Stomach smooth muscle (tissue), 2 donors: ENCODE data around the gene ATF6.

Experiments used
- H3K27ac ChIP-seq: one replicate; pipeline ENCODE4 v1.7.0; 2013; ENCODE audit warnings: mild to moderate bottlenecking, low read length, inconsistent platforms
- H3K27me3 ChIP-seq, 2 donors: one replicate each; pipeline ENCODE4 v1.7.0; 2013; ENCODE audit warnings: low read length in 2 of 2; ENCODE audit not compliant: insufficient read depth in 2 of 2, control insufficient read depth in 1 of 2
- H3K36me3 ChIP-seq, 2 donors: one replicate each; pipeline ENCODE4 v1.7.0; 2013; ENCODE audit warnings: low read length in 2 of 2; ENCODE audit not compliant: control insufficient read depth in 2 of 2, insufficient read depth in 2 of 2
- H3K4me1 ChIP-seq: one replicate; pipeline ENCODE4 v1.7.0; 2013; ENCODE audit warnings: low read length; ENCODE audit not compliant: control insufficient read depth, insufficient read depth
- H3K4me3 ChIP-seq, 2 donors: one replicate each; pipeline ENCODE4 v1.7.0; 2013; ENCODE audit warnings: low read length in 2 of 2
- H3K9ac ChIP-seq, 2 donors: one replicate each; pipeline ENCODE4 v1.7.0; 2013; ENCODE audit warnings: low read length in 2 of 2, mild to moderate bottlenecking in 1 of 2
- H3K9me3 ChIP-seq, 2 donors: one replicate each; pipeline ENCODE4 v1.7.0; 2013; ENCODE audit warnings: low read length in 2 of 2; ENCODE audit not compliant: control insufficient read depth in 2 of 2
- donor health status: healthy.
- donor health status: Pancreatic carcinoma.

The ATF6 gene

GRCh38 chr1:161997152-161997551 lies 231.0 kb downstream of the ATF6 start:
- peaks cover 4% of the 10 kb centered on the region for H3K4me1 ChIP-seq
- no peak overlapping the region for H3K27ac ChIP-seq
- H3K4me3 ChIP-seq: no peak overlapping the region
- no peaks in the 10 kb centered on the region for H3K9me3 ChIP-seq
- H3K9ac ChIP-seq: no peak overlapping the region
- H3K27me3 ChIP-seq: no peaks in the 10 kb centered on the region
- no peaks in the 10 kb centered on the region for H3K36me3 ChIP-seq

GRCh38 chr1:161998811-161999210 lies 232.7 kb downstream of the ATF6 start:
- Histone ChIP-seq H3K36me3 (no peaks in the 10 kb centered on the region), H3K27me3 (no peaks in the 10 kb centered on the region), H3K9ac (no peak overlapping the region), H3K9me3 (no peaks in the 10 kb centered on the region), H3K4me1 (peaks cover 4% of the 10 kb centered on the region), H3K27ac (no peak overlapping the region), H3K4me3 (no peak overlapping the region)

GRCh38 chr1:161999301-162000052 lies 233.4 kb downstream of the ATF6 start:
- Histone ChIP-seq H3K27ac (no peak overlapping the region), H3K27me3 (no peaks in the 10 kb centered on the region), H3K36me3 (no peaks in the 10 kb centered on the region), H3K9ac (no peak overlapping the region), H3K4me1 (peaks cover 5% of the 10 kb centered on the region), H3K4me3 (no peak overlapping the region), H3K9me3 (no peaks in the 10 kb centered on the region)

GRCh38 chr1:162000053-162000420 lies 233.9 kb downstream of the ATF6 start:
- Histone ChIP-seq H3K27ac (no peak overlapping the region), H3K4me1 (peaks cover 5% of the 10 kb centered on the region), H3K9ac (no peak overlapping the region), H3K4me3 (no peak overlapping the region), H3K36me3 (no peaks in the 10 kb centered on the region), H3K9me3 (no peaks in the 10 kb centered on the region), H3K27me3 (no peaks in the 10 kb centered on the region)

GRCh38 chr1:162003061-162003829 lies 237.1 kb downstream of the ATF6 start:
- peak overlapping the region in 1 of 2 donors; percentile 22 for H3K4me3 ChIP-seq
- H3K27me3 ChIP-seq: no peaks in the 10 kb centered on the region
- H3K4me1 ChIP-seq: peaks cover 3% of the 10 kb centered on the region
- H3K9ac ChIP-seq: peak overlapping the region in 1 of 2 donors; percentile 30
- no peaks in the 10 kb centered on the region for H3K9me3 ChIP-seq
- no peak overlapping the region for H3K27ac ChIP-seq
- no peaks in the 10 kb centered on the region for H3K36me3 ChIP-seq

GRCh38 chr1:162003830-162004215 lies 237.7 kb downstream of the ATF6 start:
- H3K27me3 ChIP-seq: no peaks in the 10 kb centered on the region
- H3K4me1 ChIP-seq: peaks cover 3% of the 10 kb centered on the region
- H3K27ac ChIP-seq: no peak overlapping the region
- no peak overlapping the region for H3K9ac ChIP-seq
- no peak overlapping the region for H3K4me3 ChIP-seq
- no peaks in the 10 kb centered on the region for H3K9me3 ChIP-seq
- H3K36me3 ChIP-seq: no peaks in the 10 kb centered on the region

GRCh38 chr1:162004441-162004950 lies 238.4 kb downstream of the ATF6 start:
- H3K9me3 ChIP-seq: no peaks in the 10 kb centered on the region
- H3K4me3 ChIP-seq: no peak overlapping the region
- no peak overlapping the region for H3K27ac ChIP-seq
- no peaks in the 10 kb centered on the region for H3K27me3 ChIP-seq
- H3K36me3 ChIP-seq: no peaks in the 10 kb centered on the region
- H3K4me1 ChIP-seq: peaks cover 3% of the 10 kb centered on the region
- H3K9ac ChIP-seq: no peak overlapping the region

- Histone ChIP-seq H3K4me1 (peaks cover 3% of the 10 kb centered on the region), H3K27me3 (no peaks in the 10 kb centered on the region), H3K4me3 (no peak overlapping the region), H3K9ac (no peak overlapping the region), H3K9me3 (no peaks in the 10 kb centered on the region), H3K27ac (no peak overlapping the region), H3K36me3 (no peaks in the 10 kb centered on the region)
Measured at GRCh38 chr1:162006081-162006480, 240.0 kb downstream of the ATF6 start.

- peaks cover 3% of the 10 kb centered on the region for H3K4me1 ChIP-seq
- H3K36me3 ChIP-seq: no peaks in the 10 kb centered on the region
- H3K27ac ChIP-seq: no peak overlapping the region
- no peaks in the 10 kb centered on the region for H3K27me3 ChIP-seq
- no peak overlapping the region for H3K9ac ChIP-seq
- H3K9me3 ChIP-seq: no peaks in the 10 kb centered on the region
- H3K4me3 ChIP-seq: no peak overlapping the region
Measured at GRCh38 chr1:162007466-162007865, 241.3 kb downstream of the ATF6 start.

GRCh38 chr1:162008799-162009198 lies 242.7 kb downstream of the ATF6 start:
- no peaks in the 10 kb centered on the region for H3K36me3 ChIP-seq
- no peak overlapping the region for H3K9ac ChIP-seq
- H3K4me1 ChIP-seq: peaks cover 3% of the 10 kb centered on the region
- H3K9me3 ChIP-seq: no peaks in the 10 kb centered on the region
- H3K4me3 ChIP-seq: no peak overlapping the region
- no peak overlapping the region for H3K27ac ChIP-seq
- H3K27me3 ChIP-seq: no peaks in the 10 kb centered on the region
